Activated T-helper 2 cell treated with anti-CD3 and anti-CD28 coated beads, Interferon-gamma antibody, Interleukin-2, Interleukin-4, amounts not matched to agents 10 μg/mL and 5 μg/mL and 100 μg/mL, durations not matched to agents 14 hours and 24 hours and 36 hours (primary cell): ENCODE results near the gene MRPL53. TPM values are rescaled to one million over a fixed set of nuclear protein-coding genes. Genes with fewer than 3 reads are reported as not detected.
"Not testable (repeated sequence)": the region's sequence is repeated elsewhere in the genome, so short reads cannot be mapped to it uniquely, and the experiment has no call there.

Experiments
- DNase-seq: peaks from one replicate; pipeline ENCODE4 v3.0.0; 2021; ENCODE audit warnings: low spot score
- H3K27ac Mint-ChIP-seq: one replicate; pipeline ENCODE4 v1.8.0; 2021; ENCODE audit warnings: mixed read lengths
- H3K27me3 Mint-ChIP-seq: one replicate; pipeline ENCODE4 v1.8.0; 2021; ENCODE audit warnings: low read depth, mixed read lengths
- H3K36me3 Mint-ChIP-seq: one replicate; pipeline ENCODE4 v1.8.0; 2021; ENCODE audit warnings: low read depth, mixed read lengths
- H3K4me1 Mint-ChIP-seq: one replicate; pipeline ENCODE4 v1.8.0; 2021; ENCODE audit warnings: low read depth, mixed read lengths
- H3K4me3 Mint-ChIP-seq: one replicate; pipeline ENCODE4 v1.8.0; 2021; ENCODE audit warnings: low read depth, mild to moderate bottlenecking, moderate library complexity, mixed read lengths
- H3K9me3 Mint-ChIP-seq: one replicate; pipeline ENCODE4 v1.8.0; 2021; ENCODE audit warnings: mixed read lengths
- intact Hi-C: fragments of 100-400 bp; cut with micrococcal nuclease; formaldehyde crosslinking; loops from one replicate; pipeline ENCODE4 v1.15.1; 2023
- total RNA-seq: library from RNA; stranded (reverse); gene quantifications from 2 replicates; pipeline ENCODE4 v1.2.3, GENCODE V29; 2022

Gene MRPL53
- total RNA-seq, 1 donor from 2014 or later, result 102 TPM

- no peaks in the 10 kb centered on the region for H3K9me3 Mint-ChIP-seq
- H3K27me3 Mint-ChIP-seq, result no peaks in the 10 kb centered on the region
- peaks cover 11% of the 10 kb centered on the region for H3K4me1 Mint-ChIP-seq
- H3K4me3 Mint-ChIP-seq, result peak overlapping the region; percentile 56
- intact Hi-C loops, result no loop called here
- DNase-seq, result no peak
- H3K36me3 Mint-ChIP-seq, result peaks cover 20% of the 10 kb centered on the region
- no peak overlapping the region for H3K27ac Mint-ChIP-seq
Measured at GRCh38 chr2:74462054-74462785, 10.3 kb downstream of the MRPL53 start.

- Mint-ChIP-seq H3K9me3 (no peaks in the 10 kb centered on the region), H3K36me3 (peaks cover 27% of the 10 kb centered on the region), H3K4me3 (no peak overlapping the region), H3K27ac (no peak overlapping the region), H3K4me1 (peaks cover 17% of the 10 kb centered on the region), H3K27me3 (no peaks in the 10 kb centered on the region)
- intact Hi-C loops, result no loop called here
- no peak for DNase-seq
Measured at GRCh38 chr2:74461187-74462053, 11.1 kb downstream of the MRPL53 start.

- H3K9me3 Mint-ChIP-seq, H3K27me3 Mint-ChIP-seq, DNase-seq, intact Hi-C loops: not testable (repeated sequence)
- Mint-ChIP-seq H3K4me1 (peaks cover 29% of the 10 kb centered on the region), H3K4me3 (peak overlapping the region; percentile 99), H3K36me3 (peaks cover 37% of the 10 kb centered on the region), H3K27ac (peak overlapping the region; percentile 23)
Measured at GRCh38 chr2:74460187-74460586, 12.3 kb downstream of the MRPL53 start.

GRCh38 chr2:74459503-74460118 lies 12.9 kb downstream of the MRPL53 start:
- not testable (repeated sequence) for H3K9me3 Mint-ChIP-seq, H3K27me3 Mint-ChIP-seq, DNase-seq
- peak overlapping the region; percentile 99 for H3K27ac Mint-ChIP-seq
- H3K36me3 Mint-ChIP-seq, result peaks cover 41% of the 10 kb centered on the region
- peaks cover 34% of the 10 kb centered on the region for H3K4me1 Mint-ChIP-seq
- intact Hi-C loops, result loop anchor here (5.0 to 10.0 kb wide), 3 partner anchors 262 to 1225 kb away; partner anchors contain the start of genes CCT7, HK2, MTHFD2 and PRADC1
- peak overlapping the region; percentile 99 for H3K4me3 Mint-ChIP-seq

DNA sequence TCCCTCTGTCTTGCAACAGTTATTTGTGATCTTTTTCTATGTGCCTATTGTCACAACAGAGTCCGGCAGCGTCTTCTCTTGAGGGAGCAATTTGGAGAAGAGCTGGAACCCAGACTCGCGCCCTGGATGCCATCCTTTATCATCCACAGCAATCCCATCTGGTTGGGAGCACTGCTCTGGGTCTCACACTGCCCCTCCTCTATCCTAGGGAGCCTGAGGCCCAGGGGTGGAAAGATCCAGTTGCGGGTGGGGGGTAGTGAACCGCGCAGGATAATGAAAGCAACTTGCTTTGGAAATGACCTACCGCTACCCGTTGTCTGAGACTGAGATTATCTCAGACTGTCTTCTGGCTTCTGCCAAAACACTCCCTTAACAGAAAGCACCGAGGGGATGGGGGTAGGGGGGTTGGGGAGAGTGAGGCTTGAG lies 13.5 kb downstream of the MRPL53 start:
- H3K9me3 Mint-ChIP-seq, result no peaks in the 10 kb centered on the region
- H3K4me1 Mint-ChIP-seq, result peaks cover 34% of the 10 kb centered on the region
- no peaks in the 10 kb centered on the region for H3K27me3 Mint-ChIP-seq
- H3K36me3 Mint-ChIP-seq, result peaks cover 41% of the 10 kb centered on the region
- intact Hi-C loops, result loop anchor here (1.0 to 10.0 kb wide), 6 partner anchors 13 to 1224 kb away; partner anchors contain the start of genes AUP1, CCT7, HK2 and HTRA2
- peak overlapping the region; percentile 99 for H3K27ac Mint-ChIP-seq
- DNase-seq, result no peak
- peak overlapping the region; percentile 99 for H3K4me3 Mint-ChIP-seq

- intact Hi-C loops, result loop anchor here (1.0 to 10.0 kb wide), 6 partner anchors 14 to 1224 kb away; partner anchors contain the start of genes AUP1, CCT7, HK2 and HTRA2
- DNase-seq, result peak; percentile 100
- Mint-ChIP-seq H3K27ac (peak within 1 kb of the TSS; percentile 99), H3K27me3 (no peaks in the 10 kb centered on the region), H3K4me3 (peak within 1 kb of the TSS; percentile 99), H3K4me1 (peaks cover 33% of the 10 kb centered on the region), H3K36me3 (peaks cover 41% of the 10 kb centered on the region), H3K9me3 (no peaks in the 10 kb centered on the region)
Measured at GRCh38 chr2:74458132-74458937, 14.1 kb downstream of the MRPL53 start, which contains the start of gene WBP1. TSS of gene WBP1 (plus strand) at chr2:74458438. CDS start at chr2:74458603, 165 bp downstream.

DNA sequence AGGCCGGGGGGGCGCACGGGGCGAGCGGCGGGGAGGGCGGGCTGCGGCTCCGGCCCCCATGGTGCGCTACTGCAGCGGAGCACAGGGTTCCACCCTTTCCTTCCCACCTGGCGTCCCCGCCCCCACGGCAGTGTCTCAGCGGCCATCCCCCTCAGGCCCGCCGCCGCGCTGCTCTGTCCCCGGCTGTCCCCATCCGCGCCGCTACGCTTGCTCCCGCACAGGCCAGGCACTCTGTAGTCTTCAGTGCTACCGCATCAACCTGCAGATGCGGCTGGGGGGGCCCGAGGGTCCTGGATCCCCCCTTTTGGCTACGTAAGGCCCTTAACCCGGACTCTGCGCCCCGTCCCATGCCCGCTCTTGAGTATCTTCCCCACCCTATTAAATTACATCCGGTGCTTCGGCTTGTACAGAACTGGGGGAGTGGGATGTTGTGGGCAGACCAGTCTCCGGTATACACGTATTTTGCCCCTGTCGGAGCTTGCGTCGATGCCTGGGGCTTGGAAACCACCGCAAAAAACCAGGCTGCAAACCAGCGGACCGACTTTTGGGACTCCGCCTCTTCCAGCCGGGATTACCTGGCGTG lies 14.8 kb downstream of the MRPL53 start:
- Mint-ChIP-seq H3K4me3 (peak overlapping the region; percentile 99), H3K27ac (peak overlapping the region; percentile 99), H3K27me3 (no peaks in the 10 kb centered on the region), H3K9me3 (no peaks in the 10 kb centered on the region), H3K36me3 (peaks cover 34% of the 10 kb centered on the region), H3K4me1 (peaks cover 37% of the 10 kb centered on the region)
- DNase-seq, result peak; percentile 80
- intact Hi-C loops, result loop anchor here (1.0 to 10.0 kb wide), 7 partner anchors 8 to 1223 kb away; partner anchors contain the start of genes AUP1, CCT7, HK2 and HTRA2

DNA sequence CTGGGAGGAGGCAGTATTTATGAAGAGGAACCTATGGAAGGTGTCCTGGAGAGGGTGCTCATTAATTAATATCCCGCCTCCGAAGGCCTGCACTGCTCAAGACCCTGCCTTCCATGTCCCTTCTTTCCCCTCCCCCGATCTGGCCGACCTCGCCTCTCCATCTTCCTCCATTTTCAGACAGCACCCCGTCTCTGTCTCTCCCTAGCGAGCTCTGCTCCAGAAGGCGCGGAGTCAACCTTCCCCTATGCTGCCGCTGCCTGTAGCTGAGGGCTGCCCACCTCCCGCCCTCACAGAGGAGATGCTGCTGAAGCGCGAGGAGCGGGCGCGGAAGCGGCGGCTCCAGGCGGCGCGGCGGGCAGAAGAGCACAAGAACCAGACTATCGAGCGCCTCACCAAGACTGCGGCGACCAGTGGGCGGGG lies 15.3 kb downstream of the MRPL53 start:
- no peak for DNase-seq
- H3K27ac Mint-ChIP-seq, result peak overlapping the region; percentile 95
- no peaks in the 10 kb centered on the region for H3K27me3 Mint-ChIP-seq
- H3K4me1 Mint-ChIP-seq, result peaks cover 40% of the 10 kb centered on the region
- intact Hi-C loops, result loop anchor here (1.0 to 10.0 kb wide), 4 partner anchors 8 to 1222 kb away; partner anchors contain the start of genes CCT7, HK2, MOGS and MTHFD2
- no peaks in the 10 kb centered on the region for H3K9me3 Mint-ChIP-seq
- peak overlapping the region; percentile 99 for H3K4me3 Mint-ChIP-seq
- peaks cover 32% of the 10 kb centered on the region for H3K36me3 Mint-ChIP-seq

GRCh38 chr2:74454654-74455511 lies 17.6 kb downstream of the MRPL53 start, which contains the start of gene INO80B:
TSS of gene INO80B (plus strand) at chr2:74455087. CDS start at chr2:74455117, 30 bp downstream.
- peaks cover 40% of the 10 kb centered on the region for H3K4me1 Mint-ChIP-seq
- H3K4me3 Mint-ChIP-seq, result peak within 1 kb of the TSS; percentile 99
- peaks cover 1% of the 10 kb centered on the region for H3K27me3 Mint-ChIP-seq
- no peaks in the 10 kb centered on the region for H3K9me3 Mint-ChIP-seq
- intact Hi-C loops, result loop anchor here (1.0 to 10.0 kb wide), 7 partner anchors 28 to 1220 kb away; partner anchors contain the start of genes AUP1, C2orf81, CCT7 and HK2
- H3K36me3 Mint-ChIP-seq, result peaks cover 22% of the 10 kb centered on the region
- H3K27ac Mint-ChIP-seq, result peak within 1 kb of the TSS; percentile 95
- peak; percentile 98 for DNase-seq

DNA sequence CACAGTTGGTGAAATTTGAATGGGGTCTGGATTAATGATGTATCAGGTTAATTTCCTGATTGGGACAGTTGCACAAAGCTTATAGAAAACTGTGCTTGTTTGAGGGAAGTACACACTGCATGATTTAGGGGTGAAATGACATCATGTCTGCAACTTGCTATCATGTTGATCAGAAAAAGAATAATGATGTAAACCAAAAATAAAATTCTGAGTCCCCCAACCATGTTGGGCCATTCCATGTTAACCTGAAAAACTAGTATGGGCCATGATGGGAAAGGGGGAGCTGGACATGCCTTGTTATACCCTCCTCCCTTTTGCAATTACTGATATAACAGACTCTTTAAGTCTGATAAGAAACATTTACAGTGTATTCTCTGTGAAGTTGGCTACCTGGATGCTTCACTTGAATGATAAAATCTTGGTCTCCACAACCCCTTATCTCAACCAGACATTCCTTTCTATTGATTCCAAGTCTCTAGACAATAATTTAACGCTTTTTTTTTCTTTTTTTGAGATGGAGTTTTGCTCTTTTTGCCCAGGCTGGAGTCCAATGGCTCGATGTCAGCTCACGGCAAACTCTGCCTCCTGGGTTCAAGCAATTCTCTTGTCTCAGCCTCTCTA lies 21.8 kb downstream of the MRPL53 start:
- intact Hi-C loops, result loop anchor here (10.0 kb wide), 2 partner anchors 384 to 1216 kb away; partner anchors contain the start of genes CCT7, HK2 and PRADC1
- DNase-seq, result no peak
- H3K36me3 Mint-ChIP-seq, result peaks cover 7% of the 10 kb centered on the region
- H3K9me3 Mint-ChIP-seq, result no peaks in the 10 kb centered on the region
- no peak overlapping the region for H3K27ac Mint-ChIP-seq
- peaks cover 10% of the 10 kb centered on the region for H3K27me3 Mint-ChIP-seq
- peaks cover 24% of the 10 kb centered on the region for H3K4me1 Mint-ChIP-seq
- no peak overlapping the region for H3K4me3 Mint-ChIP-seq
